Kidney epithelial cell (primary cell): Measurements from ENCODE around the gene SLC39A11. TPM values are rescaled to one million over a fixed set of nuclear protein-coding genes. Genes with fewer than 3 reads are reported as not detected.

Experiments used
- DNase-seq: peaks from one replicate; pipeline ENCODE4 v3.0.0-alpha.2; 2010; ENCODE audit warnings: low read depth
- H3K27me3 ChIP-seq: 2 replicates; pipeline ENCODE4 v1.6.0; 2011; ENCODE audit warnings: low read length; ENCODE audit not compliant: control insufficient read depth, insufficient read depth
- H3K36me3 ChIP-seq: 2 replicates; pipeline ENCODE4 v1.5.1; 2011; ENCODE audit warnings: low read length; ENCODE audit not compliant: control insufficient read depth, insufficient read depth
- H3K4me3 ChIP-seq: 2 replicates; pipeline ENCODE4 v1.5.1; 2011; ENCODE audit warnings: low read depth, mild to moderate bottlenecking, control low read depth, low read length
- CTCF ChIP-seq: IDR thresholded peaks from 2 replicates; pipeline ENCODE4 v1.5.1; 2011; ENCODE audit warnings: mild to moderate bottlenecking, moderate library complexity, low read length, control low read depth, inconsistent platforms; ENCODE audit not compliant: insufficient read depth, poor library complexity, severe bottlenecking
- total RNA-seq: library from RNA; depleted of rRNA; stranded (reverse); fragments of >200 nt; gene quantifications from 2 replicates; pipeline ENCODE4 v1.2.3, GENCODE V29; 2015

SLC39A11 gene
- total RNA-seq, 1 donor from 2014 or later = 13.0 TPM

GRCh38 chr17:73091410-73091769, 1.1 kb downstream of the SLC39A11 start:
- no peak for DNase-seq
- peak overlapping the region; percentile 68 for H3K4me3 ChIP-seq
- H3K27me3 ChIP-seq = no peaks in the 10 kb centered on the region
- TF ChIP-seq CTCF = no peak
- H3K36me3 ChIP-seq = no peaks in the 10 kb centered on the region

DNA sequence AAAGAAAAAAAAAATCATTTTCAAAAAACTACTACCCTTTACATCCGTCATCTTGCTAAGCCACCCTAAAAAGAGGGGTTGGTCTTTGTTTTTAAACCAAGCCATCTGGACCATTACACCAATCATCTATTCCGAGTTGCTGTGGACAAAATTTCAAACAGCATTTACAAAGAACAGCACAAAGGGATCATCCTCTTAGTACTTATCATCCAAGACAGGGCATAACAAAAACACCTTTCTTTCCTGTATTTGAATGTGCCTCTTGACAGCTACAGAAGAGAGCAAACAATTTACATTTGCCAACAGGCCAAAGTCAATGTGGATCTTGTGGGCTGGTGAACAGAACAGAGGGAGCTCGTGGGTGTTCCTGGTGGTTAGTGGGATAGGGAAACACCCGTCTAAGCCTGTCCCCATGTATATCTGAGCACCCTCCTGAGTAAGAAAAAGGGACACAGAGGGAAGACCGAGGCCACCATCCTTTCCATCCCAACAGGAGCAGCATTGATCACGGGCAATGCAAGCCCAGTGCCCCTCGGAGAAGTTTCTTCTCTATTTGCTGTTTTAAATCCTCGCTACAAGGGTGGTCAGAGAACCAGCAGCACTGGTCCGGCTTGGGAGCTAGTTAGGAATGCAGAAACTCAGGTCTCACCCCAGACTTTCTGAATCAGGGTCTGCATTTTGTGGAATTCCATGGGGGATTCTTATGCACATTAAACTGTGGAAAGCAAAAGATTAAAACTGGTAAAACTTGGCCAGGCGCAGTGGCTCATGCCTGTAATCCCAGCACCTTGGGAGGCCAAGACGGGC, 1.9 kb downstream of the SLC39A11 start:
- TF ChIP-seq CTCF = no peak
- Histone ChIP-seq H3K36me3 (no peaks in the 10 kb centered on the region), H3K4me3 (no peak overlapping the region), H3K27me3 (no peaks in the 10 kb centered on the region)
- no peak for DNase-seq

GRCh38 chr17:73089322-73090317, 2.9 kb downstream of the SLC39A11 start:
- H3K36me3 ChIP-seq = no peaks in the 10 kb centered on the region
- DNase-seq = no peak

GRCh38 chr17:73088561-73088960, 3.9 kb downstream of the SLC39A11 start:
- DNase-seq = no peak
- TF ChIP-seq CTCF = no peak
- H3K36me3 ChIP-seq = no peaks in the 10 kb centered on the region
- no peak overlapping the region for H3K4me3 ChIP-seq
- no peaks in the 10 kb centered on the region for H3K27me3 ChIP-seq

More at GRCh38 chr17:73089322-73090317, 2.9 kb downstream of the SLC39A11 start:
- no peak for TF ChIP-seq CTCF
- Histone ChIP-seq H3K4me3 (no peak overlapping the region), H3K27me3 (no peaks in the 10 kb centered on the region)

DNA sequence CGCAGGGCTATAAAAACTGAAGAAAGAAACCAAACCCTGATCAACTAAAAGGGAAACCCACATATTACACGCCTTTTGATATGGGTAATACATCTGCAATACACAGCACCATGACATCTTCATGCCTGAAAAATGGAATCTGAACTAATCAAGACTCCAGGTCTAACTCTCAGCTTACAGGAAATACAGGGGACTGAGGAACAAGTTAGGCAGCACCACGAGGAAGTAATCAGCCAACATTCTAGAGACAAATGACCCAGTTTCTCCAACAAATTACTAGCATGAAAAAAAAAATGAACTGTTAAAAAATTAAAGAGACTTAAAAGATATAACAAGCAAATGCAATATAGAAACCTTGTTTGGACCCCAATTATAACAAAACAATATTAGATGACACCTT, 9.1 kb downstream of the SLC39A11 start:
- H3K36me3 ChIP-seq = no peaks in the 10 kb centered on the region
- TF ChIP-seq CTCF = no peak
- DNase-seq = no peak
- H3K27me3 ChIP-seq = no peaks in the 10 kb centered on the region
- H3K4me3 ChIP-seq = no peak overlapping the region
